ENCODE results near the gene RMDN2. TPM values are rescaled to one million over a fixed set of nuclear protein-coding genes. Genes with fewer than 3 reads are reported as not detected.
"Not testable (repeated sequence)": the region's sequence is repeated elsewhere in the genome, so short reads cannot be mapped to it uniquely, and the experiment has no call there.

The RMDN2 gene
- total RNA-seq, 2 donors from 2014 or later = 3.7 to 7.4 TPM

DNA sequence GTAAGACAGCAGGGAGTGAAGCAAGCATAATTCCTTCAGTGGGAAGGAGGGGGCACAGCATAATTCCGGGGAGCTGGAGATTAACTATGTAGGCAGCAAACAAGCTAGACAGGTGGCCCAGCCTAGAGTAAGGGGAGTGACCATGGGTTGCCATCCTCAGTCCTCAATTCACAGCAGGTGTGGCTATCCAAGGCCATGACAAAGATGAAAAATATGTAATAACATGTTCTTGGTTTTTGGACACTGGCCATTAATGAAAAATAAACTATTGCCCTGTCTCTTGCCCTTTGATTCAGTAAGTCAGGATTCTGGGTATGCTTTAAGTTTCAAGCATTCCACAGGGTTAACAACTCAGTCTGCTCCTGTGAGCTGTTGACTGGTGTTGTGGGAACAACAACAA lies 85.9 kb downstream of the RMDN2 start:
- ATAC-seq (ENCODE audit: insufficient number of reproducible peaks, low FRiP score, low read depth) = no peak
- Histone ChIP-seq H3K4me3 (no peak overlapping the region), H3K4me1 (ENCODE audit: control insufficient read depth in 1 of 2, low read depth in 2 of 2) (no peaks in the 10 kb centered on the region), H3K27ac (no peak overlapping the region), H3K9me3 (no peaks in the 10 kb centered on the region), H3K27me3 (replicated peaks; ENCODE audit: insufficient read depth) (no peaks in the 10 kb centered on the region), H3K36me3 (no peaks in the 10 kb centered on the region)
- no peak for DNase-seq (ENCODE audit: low spot score)
- TF ChIP-seq, protein P1, sequence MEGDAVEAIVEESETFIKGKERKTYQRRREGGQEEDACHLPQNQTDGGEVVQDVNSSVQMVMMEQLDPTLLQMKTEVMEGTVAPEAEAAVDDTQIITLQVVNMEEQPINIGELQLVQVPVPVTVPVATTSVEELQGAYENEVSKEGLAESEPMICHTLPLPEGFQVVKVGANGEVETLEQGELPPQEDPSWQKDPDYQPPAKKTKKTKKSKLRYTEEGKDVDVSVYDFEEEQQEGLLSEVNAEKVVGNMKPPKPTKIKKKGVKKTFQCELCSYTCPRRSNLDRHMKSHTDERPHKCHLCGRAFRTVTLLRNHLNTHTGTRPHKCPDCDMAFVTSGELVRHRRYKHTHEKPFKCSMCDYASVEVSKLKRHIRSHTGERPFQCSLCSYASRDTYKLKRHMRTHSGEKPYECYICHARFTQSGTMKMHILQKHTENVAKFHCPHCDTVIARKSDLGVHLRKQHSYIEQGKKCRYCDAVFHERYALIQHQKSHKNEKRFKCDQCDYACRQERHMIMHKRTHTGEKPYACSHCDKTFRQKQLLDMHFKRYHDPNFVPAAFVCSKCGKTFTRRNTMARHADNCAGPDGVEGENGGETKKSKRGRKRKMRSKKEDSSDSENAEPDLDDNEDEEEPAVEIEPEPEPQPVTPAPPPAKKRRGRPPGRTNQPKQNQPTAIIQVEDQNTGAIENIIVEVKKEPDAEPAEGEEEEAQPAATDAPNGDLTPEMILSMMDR (IDR thresholded peaks at IDR 0.05) = no peak

DNA sequence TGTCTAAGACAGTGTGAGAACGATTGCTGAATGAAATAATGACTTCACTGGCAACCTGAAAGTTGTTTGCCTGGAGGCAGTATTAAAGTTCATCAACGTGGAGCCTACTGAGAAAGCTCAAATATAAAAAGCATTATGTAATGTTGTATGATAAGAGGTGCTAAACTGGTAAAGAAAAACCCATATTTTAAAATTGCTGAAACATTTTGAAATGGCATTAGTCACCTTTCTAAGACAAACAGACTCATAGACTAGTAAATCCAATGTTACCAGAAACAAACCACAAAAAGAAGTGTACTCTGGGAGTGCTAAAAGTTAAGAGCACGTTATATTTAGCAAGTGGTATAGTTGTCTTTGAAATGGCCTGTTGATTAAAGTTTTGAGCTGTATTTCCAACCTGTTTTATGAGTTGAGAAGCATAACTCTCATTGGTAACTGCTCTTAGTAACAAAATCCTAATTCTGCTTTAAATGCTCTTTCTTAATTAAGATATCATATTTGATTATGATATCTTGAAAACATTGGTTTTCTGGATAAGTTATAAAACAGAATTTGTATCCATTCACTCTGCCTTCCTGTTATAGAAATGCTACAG lies 88.2 kb downstream of the RMDN2 start:
- no peak for ATAC-seq (ENCODE audit: insufficient number of reproducible peaks, low FRiP score, low read depth)

DNA sequence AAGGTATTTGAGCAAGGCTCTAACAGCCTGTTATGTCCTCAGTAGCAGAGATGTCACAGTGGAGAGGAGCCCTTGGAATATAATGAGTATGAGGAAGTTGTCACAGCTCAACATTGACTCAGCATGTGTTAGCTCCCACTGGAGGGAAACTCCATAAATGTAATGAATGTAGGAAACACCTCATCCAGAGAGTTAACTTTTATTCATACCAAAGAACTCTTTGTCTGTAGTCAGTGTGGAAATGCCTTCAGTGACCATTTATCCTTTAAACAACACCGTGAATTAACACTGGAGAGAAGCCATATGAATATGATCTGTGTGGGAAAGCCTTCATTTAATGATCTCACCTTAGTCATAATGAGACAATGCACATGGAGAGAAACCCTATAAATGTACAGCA lies 91.1 kb downstream of the RMDN2 start:
- no peaks in the 10 kb centered on the region for H3K9me3 ChIP-seq
- no peak for ATAC-seq (ENCODE audit: insufficient number of reproducible peaks, low FRiP score, low read depth)
- no peak overlapping the region for H3K4me3 ChIP-seq

More for the DNA sequence above, 88.2 kb downstream of the RMDN2 start:
- H3K27me3 ChIP-seq (replicated peaks; ENCODE audit: insufficient read depth) = no peaks in the 10 kb centered on the region
- H3K9me3 ChIP-seq = no peaks in the 10 kb centered on the region
- DNase-seq (ENCODE audit: low spot score) = no peak
- H3K27ac ChIP-seq = no peak overlapping the region
- no peaks in the 10 kb centered on the region for H3K4me1 ChIP-seq (ENCODE audit: control insufficient read depth in 1 of 2, low read depth in 2 of 2)
- H3K4me3 ChIP-seq = no peak overlapping the region
- TF ChIP-seq, protein P1 (IDR thresholded peaks at IDR 0.05) = no peak
- H3K36me3 ChIP-seq = no peaks in the 10 kb centered on the region

DNA sequence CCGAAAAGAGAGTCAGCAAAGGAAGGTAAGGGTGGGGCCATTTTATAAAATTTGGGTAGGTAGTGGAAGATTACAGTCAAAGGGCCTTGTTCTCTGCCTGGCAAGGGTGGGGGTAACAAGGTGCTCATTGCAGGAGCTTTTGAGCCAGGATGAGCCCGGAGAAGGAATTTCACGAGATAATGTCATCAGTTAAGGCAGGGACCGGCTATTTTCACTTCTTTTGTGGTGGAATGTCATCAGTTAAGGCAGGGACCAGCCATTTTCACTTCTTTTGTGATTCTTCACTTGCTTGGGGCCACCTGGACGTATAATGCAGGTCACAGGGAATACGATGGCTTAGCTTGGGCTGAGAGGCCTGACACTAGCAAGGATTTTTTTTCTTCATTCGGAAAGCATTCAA lies 92.7 kb downstream of the RMDN2 start:
- TF ChIP-seq, protein P1 (IDR thresholded peaks at IDR 0.05) = no peak
- ATAC-seq (ENCODE audit: insufficient number of reproducible peaks, low FRiP score, low read depth) (no peak), DNase-seq (ENCODE audit: low spot score) (no peak)
- H3K27ac ChIP-seq = no peak overlapping the region
- no peaks in the 10 kb centered on the region for H3K27me3 ChIP-seq (replicated peaks; ENCODE audit: insufficient read depth)
- H3K4me1 ChIP-seq (ENCODE audit: control insufficient read depth in 1 of 2, low read depth in 2 of 2) = no peaks in the 10 kb centered on the region
- H3K4me3 ChIP-seq = no peak overlapping the region
- no peaks in the 10 kb centered on the region for H3K9me3 ChIP-seq
- H3K36me3 ChIP-seq = no peaks in the 10 kb centered on the region

More for the DNA sequence above, 91.1 kb downstream of the RMDN2 start:
- TF ChIP-seq, protein P1 (IDR thresholded peaks at IDR 0.05) = no peak
- no peak overlapping the region for H3K27ac ChIP-seq
- H3K27me3 ChIP-seq (replicated peaks; ENCODE audit: insufficient read depth) = no peaks in the 10 kb centered on the region
- H3K4me1 ChIP-seq (ENCODE audit: control insufficient read depth in 1 of 2, low read depth in 2 of 2) = no peaks in the 10 kb centered on the region
- DNase-seq (ENCODE audit: low spot score) = no peak
- H3K36me3 ChIP-seq = no peaks in the 10 kb centered on the region

DNA sequence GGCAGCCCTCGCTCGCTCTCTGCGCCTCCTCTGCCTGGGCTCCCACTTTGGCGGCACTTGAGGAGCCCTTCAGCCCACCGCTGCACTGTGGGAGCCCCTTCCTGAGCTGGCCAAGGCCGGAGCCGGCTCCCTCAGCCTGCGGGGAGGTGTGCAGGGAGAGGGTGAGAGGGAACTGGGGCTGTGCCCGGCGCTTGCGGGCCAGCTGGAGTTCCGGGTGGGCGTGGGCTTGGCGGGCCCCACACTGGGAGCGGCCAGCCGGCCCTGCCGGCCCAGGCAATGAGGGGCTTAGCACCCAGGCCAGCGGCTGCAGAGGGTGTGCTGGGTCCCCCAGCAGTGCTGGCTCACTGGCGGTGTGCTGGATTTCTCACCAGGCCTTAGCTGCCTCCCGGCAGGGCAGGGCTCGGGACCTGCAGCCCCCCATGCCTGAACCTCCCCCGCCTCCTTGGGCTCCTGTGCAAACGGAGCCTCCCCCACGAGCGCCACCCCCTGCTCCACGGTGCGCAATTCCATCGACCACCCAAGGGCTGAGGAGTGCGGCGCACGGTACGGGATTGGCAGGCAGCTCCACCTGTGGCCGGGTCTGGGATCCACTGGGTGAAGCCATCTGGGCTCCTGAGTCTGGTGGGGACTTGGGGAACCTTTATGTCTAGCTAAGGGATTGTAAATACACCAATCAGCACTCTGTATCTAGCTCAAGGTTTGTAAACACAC lies 95.4 kb downstream of the RMDN2 start:
- H3K4me1 ChIP-seq (ENCODE audit: control insufficient read depth in 1 of 2, low read depth in 2 of 2); H3K36me3 ChIP-seq; ATAC-seq (ENCODE audit: insufficient number of reproducible peaks, low FRiP score, low read depth); H3K27ac ChIP-seq; H3K27me3 ChIP-seq (replicated peaks; ENCODE audit: insufficient read depth); DNase-seq (ENCODE audit: low spot score); H3K9me3 ChIP-seq; H3K4me3 ChIP-seq: not testable (repeated sequence)

All from thoracic aorta (tissue), 2 donors.